Caco-2 (cell line): ENCODE data around the gene IKZF1. TPM values are rescaled to one million over a fixed set of nuclear protein-coding genes. Genes with fewer than 3 reads are reported as not detected.

Source experiments
- BruUV-seq: library from RNA; stranded (reverse); fragments of 400-500 nt; replicated peaks from 2 replicates; lab custom pipeline; 2021; lab: Mats Ljungman, UMichigan
- CTCF ChIA-PET: fragments of 300-600 bp; sonication (Branson Sonifier 250); formaldehyde crosslinking; loops from one replicate; lab custom pipeline; 2022; ENCODE audit warnings: antibody characterized with exemption; lab: Charles Lee
- POLR2A ChIA-PET: fragments of 300-600 bp; sonication (Branson Sonifier 250); formaldehyde crosslinking; loops from one replicate; lab custom pipeline; 2022; ENCODE audit warnings: antibody characterized with exemption; lab: Charles Lee
- DNase-seq, 2 experiments: peaks; one replicate each; pipeline versions ENCODE4 v3.0.0 to v3.0.0-alpha.2; 2020 to 2022
- H3K27me3 ChIP-seq: replicated peaks from 2 replicates; pipeline ENCODE4 v1.6.0; 2011; ENCODE audit warnings: low read length; ENCODE audit not compliant: control insufficient read depth, insufficient read depth
- H3K36me3 ChIP-seq: 2 replicates; pipeline ENCODE4 v1.5.1; 2011; ENCODE audit warnings: low read length; ENCODE audit not compliant: control insufficient read depth, insufficient read depth
- H3K4me1 ChIP-seq: fragments of 250-450 bp; sonication (Bioruptor Pico); 2 replicates; pipeline ENCODE4 v1.5.1; 2020; ENCODE audit warnings: mild to moderate bottlenecking
- H3K4me3 ChIP-seq: 2 replicates; pipeline ENCODE4 v1.5.1; 2011; ENCODE audit warnings: low read depth, mild to moderate bottlenecking, control low read depth, low read length
- H3K9me3 ChIP-seq: fragments of 250-450 bp; sonication (Bioruptor Pico); 2 replicates; pipeline ENCODE4 v1.5.1; 2020; ENCODE audit warnings: mild to moderate bottlenecking, moderate library complexity
- H3K27ac Mint-ChIP-seq: one replicate; pipeline ENCODE4 v1.8.0; 2022; ENCODE audit warnings: mixed read lengths; ENCODE audit not compliant: unreplicated experiment
- H3K27me3 Mint-ChIP-seq: one replicate; pipeline ENCODE4 v1.8.0; 2022; ENCODE audit warnings: mixed read lengths; ENCODE audit not compliant: insufficient read depth, unreplicated experiment
- H3K36me3 Mint-ChIP-seq: one replicate; pipeline ENCODE4 v1.8.0; 2022; ENCODE audit warnings: mild to moderate bottlenecking, mixed read lengths; ENCODE audit not compliant: insufficient read depth, unreplicated experiment
- H3K4me1 Mint-ChIP-seq: one replicate; pipeline ENCODE4 v1.8.0; 2022; ENCODE audit warnings: low read depth, mixed read lengths; ENCODE audit not compliant: unreplicated experiment
- H3K4me3 Mint-ChIP-seq: one replicate; pipeline ENCODE4 v1.8.0; 2022; ENCODE audit warnings: mild to moderate bottlenecking, moderate library complexity, mixed read lengths; ENCODE audit not compliant: unreplicated experiment
- H3K9me3 Mint-ChIP-seq: one replicate; pipeline ENCODE4 v1.8.0; 2022; ENCODE audit warnings: mixed read lengths; ENCODE audit not compliant: unreplicated experiment
- intact Hi-C: fragments of 100-400 bp; cut with micrococcal nuclease; formaldehyde crosslinking; loops from one replicate; pipeline ENCODE4 v1.10.0; 2022; ENCODE audit not compliant: unreplicated experiment
- total RNA-seq: library from RNA; stranded (reverse); gene quantifications from 2 replicates; pipeline ENCODE4 v1.2.3, GENCODE V29; 2022
- TF ChIP-seq, protein P1 (sequence below), 2 experiments: fragments of 200-600 bp in 1 of 2; IDR thresholded peaks; 1 replicate in 1 of 2; 2 replicates in 1 of 2; pipeline versions ENCODE4 v1.5.1 to v1.8.0; 2011 to 2022; ENCODE audit warnings: antibody characterized with exemption in 1 of 2, control low read depth in 1 of 2, inconsistent platforms in 1 of 2, low read depth in 1 of 2, low read length in 1 of 2, mild to moderate bottlenecking in 1 of 2, moderate library complexity in 1 of 2; ENCODE audit not compliant: insufficient read depth in 1 of 2, severe bottlenecking in 1 of 2, unreplicated experiment in 1 of 2

The IKZF1 gene
- total RNA-seq, 1 experiment from 2014 or later = not detected

DNA sequence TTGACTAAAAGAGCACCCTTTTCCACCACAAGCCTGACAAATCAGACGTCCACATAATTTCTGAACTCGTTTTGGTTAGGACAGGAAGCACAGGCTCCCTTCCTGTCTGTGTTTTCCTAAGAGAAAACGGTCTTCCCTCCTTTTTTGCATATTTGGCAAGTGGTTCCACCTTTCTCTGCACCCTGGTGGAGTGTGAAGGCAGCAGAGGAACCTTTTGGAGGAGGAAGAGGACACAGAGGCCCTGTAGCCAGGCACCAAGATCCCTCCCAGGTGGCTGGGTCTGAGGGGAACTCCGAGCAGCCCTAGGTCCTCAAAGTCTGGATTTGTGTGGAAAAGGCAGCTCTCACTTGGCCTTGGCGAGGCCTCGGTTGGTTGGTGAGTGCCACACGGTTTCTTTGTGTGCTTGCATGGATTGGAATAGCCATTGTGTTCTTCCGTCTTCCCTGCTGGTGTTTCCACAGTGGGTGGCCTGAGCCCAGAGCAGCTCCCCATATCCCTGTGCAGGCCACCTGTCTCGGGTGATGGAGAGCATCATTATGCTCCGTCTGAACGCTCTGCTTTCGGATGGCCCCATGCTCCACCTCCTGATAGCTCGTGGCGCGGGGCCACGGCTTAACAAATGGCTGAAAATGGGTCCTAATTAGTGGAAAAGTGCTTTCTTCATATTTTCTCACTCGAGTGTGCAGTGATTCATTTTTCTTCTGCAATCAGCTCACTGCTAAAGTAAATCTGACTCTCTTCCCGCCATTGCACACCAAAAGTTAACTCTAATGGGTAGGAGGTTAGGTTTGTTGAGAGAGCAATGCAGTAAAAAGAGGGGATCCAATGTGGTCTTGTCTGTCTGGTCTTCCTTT is 4.2 kb downstream of the IKZF1 start:
- H3K4me1 ChIP-seq = no peaks in the 10 kb centered on the region
- ChIA-PET CTCF (no interaction called here), POLR2A (no interaction called here)
- H3K9me3 Mint-ChIP-seq = no peaks in the 10 kb centered on the region
- no peaks in the 10 kb centered on the region for H3K36me3 ChIP-seq
- peaks cover 18% of the 10 kb centered on the region for H3K27me3 Mint-ChIP-seq
- H3K27me3 ChIP-seq = no peaks in the 10 kb centered on the region; the same call in 1 of the 2 replicates
- H3K4me3 Mint-ChIP-seq = no peak overlapping the region
- DNase-seq = no peak
- no TSS peak for BruUV-seq
- H3K4me1 Mint-ChIP-seq = no peaks in the 10 kb centered on the region
- no peaks in the 10 kb centered on the region for H3K36me3 Mint-ChIP-seq
- H3K4me3 ChIP-seq = no peak overlapping the region
- no peak overlapping the region for H3K27ac Mint-ChIP-seq
- no peaks in the 10 kb centered on the region for H3K9me3 ChIP-seq
- intact Hi-C loops = no loop called here
- TF ChIP-seq, protein P1, sequence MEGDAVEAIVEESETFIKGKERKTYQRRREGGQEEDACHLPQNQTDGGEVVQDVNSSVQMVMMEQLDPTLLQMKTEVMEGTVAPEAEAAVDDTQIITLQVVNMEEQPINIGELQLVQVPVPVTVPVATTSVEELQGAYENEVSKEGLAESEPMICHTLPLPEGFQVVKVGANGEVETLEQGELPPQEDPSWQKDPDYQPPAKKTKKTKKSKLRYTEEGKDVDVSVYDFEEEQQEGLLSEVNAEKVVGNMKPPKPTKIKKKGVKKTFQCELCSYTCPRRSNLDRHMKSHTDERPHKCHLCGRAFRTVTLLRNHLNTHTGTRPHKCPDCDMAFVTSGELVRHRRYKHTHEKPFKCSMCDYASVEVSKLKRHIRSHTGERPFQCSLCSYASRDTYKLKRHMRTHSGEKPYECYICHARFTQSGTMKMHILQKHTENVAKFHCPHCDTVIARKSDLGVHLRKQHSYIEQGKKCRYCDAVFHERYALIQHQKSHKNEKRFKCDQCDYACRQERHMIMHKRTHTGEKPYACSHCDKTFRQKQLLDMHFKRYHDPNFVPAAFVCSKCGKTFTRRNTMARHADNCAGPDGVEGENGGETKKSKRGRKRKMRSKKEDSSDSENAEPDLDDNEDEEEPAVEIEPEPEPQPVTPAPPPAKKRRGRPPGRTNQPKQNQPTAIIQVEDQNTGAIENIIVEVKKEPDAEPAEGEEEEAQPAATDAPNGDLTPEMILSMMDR (IDR thresholded peaks at IDR 0.05; ENCODE audit: insufficient read depth in 1 of 2, low read depth in 1 of 2, low read length in 1 of 2, severe bottlenecking in 1 of 2, unreplicated experiment in 1 of 2) = no peak

DNA sequence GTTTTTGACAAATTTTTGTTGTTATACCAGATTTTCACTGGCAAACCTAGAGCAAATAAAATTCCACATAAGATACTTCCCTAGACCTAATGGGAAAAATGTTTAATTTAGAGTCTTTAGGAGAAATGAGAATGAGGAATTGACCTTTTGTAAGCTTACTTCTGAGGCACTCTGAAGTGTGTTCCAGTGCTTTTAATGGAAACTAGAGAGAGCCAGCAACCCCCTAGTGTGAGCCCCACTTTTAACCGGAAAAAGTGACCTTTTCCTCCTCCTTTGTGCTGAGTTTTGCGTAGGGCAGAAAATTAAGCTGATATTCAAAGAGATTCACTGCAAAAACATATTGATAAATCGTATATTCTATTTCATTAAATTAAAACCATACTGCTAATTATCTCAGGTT is 5.2 kb downstream of the IKZF1 start:
- Histone ChIP-seq H3K27me3 (no peaks in the 10 kb centered on the region; the same call in 1 of the 2 replicates), H3K36me3 (no peaks in the 10 kb centered on the region), H3K9me3 (no peaks in the 10 kb centered on the region), H3K4me1 (no peaks in the 10 kb centered on the region), H3K4me3 (no peak overlapping the region)
- no peak for DNase-seq
- Mint-ChIP-seq H3K9me3 (no peaks in the 10 kb centered on the region), H3K27ac (no peak overlapping the region), H3K4me1 (no peaks in the 10 kb centered on the region), H3K4me3 (no peak overlapping the region), H3K36me3 (no peaks in the 10 kb centered on the region), H3K27me3 (peaks cover 18% of the 10 kb centered on the region)
- POLR2A ChIA-PET = no interaction called here
- intact Hi-C loops = no loop called here
- CTCF ChIA-PET = no interaction called here
- no TSS peak for BruUV-seq
- TF ChIP-seq, protein P1 (IDR thresholded peaks at IDR 0.05; ENCODE audit: insufficient read depth in 1 of 2, low read depth in 1 of 2, low read length in 1 of 2, severe bottlenecking in 1 of 2, unreplicated experiment in 1 of 2) = no peak

DNA sequence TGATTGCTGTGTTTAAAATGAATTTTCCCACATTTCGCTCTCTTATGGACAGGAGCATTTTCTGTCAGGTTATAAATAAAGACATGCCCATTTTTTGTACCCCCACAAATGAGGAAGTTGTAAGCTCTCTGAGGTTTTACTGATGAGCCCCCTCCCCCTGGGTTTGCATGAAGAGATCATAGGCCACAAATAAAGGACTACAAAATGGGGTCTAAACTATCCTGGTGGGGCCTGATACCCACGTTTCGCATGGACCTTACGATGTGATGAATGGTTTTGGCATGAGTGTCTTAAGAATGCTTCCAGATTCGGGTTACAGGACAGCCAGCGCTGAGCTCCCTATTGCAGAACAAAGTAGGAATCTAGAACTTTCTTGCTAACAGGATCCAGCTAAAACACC is 5.8 kb downstream of the IKZF1 start:
- no peak overlapping the region for H3K27ac Mint-ChIP-seq
- intact Hi-C loops = no loop called here
- Histone ChIP-seq H3K4me1 (no peaks in the 10 kb centered on the region), H3K27me3 (no peaks in the 10 kb centered on the region; the same call in 1 of the 2 replicates), H3K9me3 (no peaks in the 10 kb centered on the region), H3K4me3 (no peak overlapping the region), H3K36me3 (no peaks in the 10 kb centered on the region)
- H3K27me3 Mint-ChIP-seq = peaks cover 22% of the 10 kb centered on the region
- DNase-seq = no peak
- no peaks in the 10 kb centered on the region for H3K36me3 Mint-ChIP-seq
- ChIA-PET POLR2A (no interaction called here), CTCF (no interaction called here)
- H3K4me3 Mint-ChIP-seq = no peak overlapping the region
- TF ChIP-seq, protein P1 (IDR thresholded peaks at IDR 0.05; ENCODE audit: insufficient read depth in 1 of 2, low read depth in 1 of 2, low read length in 1 of 2, severe bottlenecking in 1 of 2, unreplicated experiment in 1 of 2) = no peak
- H3K4me1 Mint-ChIP-seq = no peaks in the 10 kb centered on the region
- BruUV-seq = no TSS peak
- H3K9me3 Mint-ChIP-seq = no peaks in the 10 kb centered on the region
